Dermis microvascular lymphatic vessel endothelial cell (primary cell): ENCODE measurements around the gene PRUNE2. TPM values are rescaled to one million over a fixed set of nuclear protein-coding genes. Genes with fewer than 3 reads are reported as not detected.

Experiments
- DNase-seq, 2 donors: peaks; one replicate each; pipeline versions ENCODE4 v3.0.0 to v3.0.0-alpha.2; 2010; ENCODE audit warnings: low read depth in 2 of 2
- total RNA-seq: library from RNA; depleted of rRNA; stranded (reverse); fragments of >200 nt; gene quantifications from 2 replicates; pipeline ENCODE4 v1.2.1, GENCODE V29; 2014

PRUNE2 gene
- total RNA-seq, 1 donor from 2014 or later = 10.8 TPM

GRCh38 chr9:76902395-76902794, 3.5 kb downstream of the PRUNE2 start:
- DNase-seq = no peak

GRCh38 chr9:76901801-76902200, 4.1 kb downstream of the PRUNE2 start:
- DNase-seq = no peak

GRCh38 chr9:76900884-76901440, 5.0 kb downstream of the PRUNE2 start:
- DNase-seq = no peak

- no peak for DNase-seq
These were observed 7.1 kb downstream of the PRUNE2 start for GRCh38 chr9:76898786-76899185.

GRCh38 chr9:76897804-76898525, 7.9 kb downstream of the PRUNE2 start:
- DNase-seq = no peak

- DNase-seq = no peak
These were observed 9.9 kb downstream of the PRUNE2 start for GRCh38 chr9:76896035-76896434.

GRCh38 chr9:76895186-76895585, 10.7 kb downstream of the PRUNE2 start:
- DNase-seq = no peak

GRCh38 chr9:76894198-76894597, 11.7 kb downstream of the PRUNE2 start:
- DNase-seq = no peak

- DNase-seq = no peak
These were observed 12.4 kb downstream of the PRUNE2 start for GRCh38 chr9:76893395-76893932.

GRCh38 chr9:76891874-76892273, 14.0 kb downstream of the PRUNE2 start:
- no peak for DNase-seq

GRCh38 chr9:76891279-76891678, 14.6 kb downstream of the PRUNE2 start:
- DNase-seq = no peak

- DNase-seq = no peak
These were observed 18.0 kb downstream of the PRUNE2 start for GRCh38 chr9:76887951-76888350.

GRCh38 chr9:76887003-76887821, 18.7 kb downstream of the PRUNE2 start:
- no peak for DNase-seq

- DNase-seq = no peak
These were observed 19.6 kb downstream of the PRUNE2 start for GRCh38 chr9:76886318-76886717.

- no peak for DNase-seq
These were observed 21.1 kb downstream of the PRUNE2 start for GRCh38 chr9:76884823-76885222.

GRCh38 chr9:76883341-76883855, 22.5 kb downstream of the PRUNE2 start:
- DNase-seq = no peak

GRCh38 chr9:76882686-76883085, 23.2 kb downstream of the PRUNE2 start:
- no peak for DNase-seq

GRCh38 chr9:76880210-76880609, 25.7 kb downstream of the PRUNE2 start:
- DNase-seq = no peak

GRCh38 chr9:76878933-76879332, 27.0 kb downstream of the PRUNE2 start:
- DNase-seq = no peak

- no peak for DNase-seq
These were observed 28.0 kb downstream of the PRUNE2 start for GRCh38 chr9:76877961-76878360.

GRCh38 chr9:76876098-76876497, 29.8 kb downstream of the PRUNE2 start:
- no peak for DNase-seq

- no peak for DNase-seq
These were observed 32.1 kb downstream of the PRUNE2 start for GRCh38 chr9:76873821-76874220.
